HepG2 (cell line): ENCODE data around the gene SHISA7. TPM values are rescaled to one million over a fixed set of nuclear protein-coding genes. Genes with fewer than 3 reads are reported as not detected.

ENCODE experiments used
- ATAC-seq: fragments of 200-7000 bp; cut with Tn5 transposase; 3 replicates; pipeline ENCODE4 v1.9.1; 2020; ENCODE audit warnings: mild to moderate bottlenecking, moderate library complexity
- BruUV-seq: library from RNA; stranded (reverse); fragments of 400-500 nt; replicated peaks from 2 replicates; lab custom pipeline; 2021; lab: Mats Ljungman, UMichigan
- CTCF ChIA-PET: fragments of 300-600 bp; formaldehyde crosslinking; extraction: SDS; loops from one replicate; lab custom pipeline; 2021; ENCODE audit warnings: low total read pairs, inconsistent platforms, low intra/inter-chr PET ratio; lab: Yijun Ruan, JAX
- POLR2A ChIA-PET: fragments of 350-600 bp; sonication (Branson Sonifier 250); formaldehyde crosslinking; loops from one replicate; lab custom pipeline; 2020; ENCODE audit warnings: antibody characterized with exemption, inconsistent platforms; lab: Yijun Ruan, JAX
- DNase-seq: peaks from one replicate; pipeline ENCODE4 v3.0.0-alpha.2; 2015; ENCODE audit warnings: low spot score
- FAIRE-seq: peaks from 3 replicates; lab custom pipeline; 2011; peaks lifted over from hg19 to GRCh38; lab: Jason Lieb, UNC
- H2AFZ ChIP-seq: one replicate; pipeline ENCODE4 v1.6.1; 2011; ENCODE audit warnings: low read length, inconsistent platforms
- H3K27ac ChIP-seq: fragments of 300-600 bp; 3 replicates; pipeline ENCODE4 v1.8.0; 2011; ENCODE audit warnings: mixed run types, mild to moderate bottlenecking, mixed read lengths, low read length, inconsistent platforms; ENCODE audit not compliant: insufficient read depth; ENCODE audit errors: extremely low read length
- H3K27me3 ChIP-seq, 2 experiments: fragments of 200-600 bp in 1 of 2; 2 replicates in 1 of 2; 3 replicates in 1 of 2; pipeline versions ENCODE4 v1.6.0 to v1.8.0; 2011; ENCODE audit warnings: low read length in 2 of 2, mild to moderate bottlenecking in 2 of 2, moderate library complexity in 2 of 2, inconsistent platforms in 1 of 2; ENCODE audit not compliant: insufficient read depth in 2 of 2, control insufficient read depth in 1 of 2
- H3K36me3 ChIP-seq, 2 experiments: fragments of 200-600 bp in 1 of 2; replicated peaks in 1 of 2; 2 replicates in 1 of 2; 3 replicates in 1 of 2; pipeline versions ENCODE4 v1.5.1 to v1.8.0; 2011; ENCODE audit warnings: low read length in 2 of 2, inconsistent platforms in 1 of 2; ENCODE audit not compliant: insufficient read depth in 2 of 2, control insufficient read depth in 1 of 2
- H3K4me1 ChIP-seq: 2 replicates; pipeline ENCODE4 v1.5.1; 2012; ENCODE audit warnings: low read length, inconsistent platforms; ENCODE audit not compliant: insufficient read depth
- H3K4me2 ChIP-seq: 2 replicates; pipeline ENCODE4 v1.6.0; 2011; ENCODE audit warnings: low read depth, low read length, inconsistent platforms
- H3K4me3 ChIP-seq, 3 experiments: fragments of 200-600 bp in 1 of 3; sonication (generic), shearing (Covaris generic) in 1 of 3; replicated peaks in 1 of 3; 2 replicates each; pipeline ENCODE4 v1.5.1; 2011 to 2016; ENCODE audit warnings: low read length in 3 of 3, inconsistent platforms in 2 of 3, low read depth in 2 of 3, mild to moderate bottlenecking in 2 of 3, control low read depth in 1 of 3, mixed read lengths in 1 of 3; ENCODE audit not compliant: insufficient read depth in 1 of 3
- H3K79me2 ChIP-seq: one replicate; pipeline ENCODE4 v1.6.1; 2011; ENCODE audit warnings: low read length, inconsistent platforms; ENCODE audit not compliant: insufficient read depth
- H3K9ac ChIP-seq: 2 replicates; pipeline ENCODE4 v1.6.0; 2011; ENCODE audit warnings: mild to moderate bottlenecking, low read depth, low read length, inconsistent platforms; ENCODE audit not compliant: insufficient read depth
- H3K9me3 ChIP-seq: 2 replicates; pipeline ENCODE4 v1.5.1; 2012; ENCODE audit warnings: mild to moderate bottlenecking, low read length
- H4K20me1 ChIP-seq: 2 replicates; pipeline ENCODE4 v1.6.0; 2011; ENCODE audit warnings: inconsistent platforms, mild to moderate bottlenecking, low read length, moderate library complexity; ENCODE audit not compliant: insufficient read depth
- ARNT2 ChIP-seq: sonication (generic); formaldehyde crosslinking; IDR thresholded peaks from 2 replicates; pipeline ENCODE4 v1.8.0; 2022; ENCODE audit warnings: mild to moderate bottlenecking, low read depth, missing genetic modification reagents, moderate library complexity
- BORCS8-MEF2B ChIP-seq: sonication (generic); formaldehyde crosslinking; IDR thresholded peaks from 2 replicates; pipeline ENCODE4 v1.8.0; 2022; ENCODE audit warnings: mild to moderate bottlenecking, missing genetic modification reagents
- CERS6 ChIP-seq: sonication (generic); formaldehyde crosslinking; IDR thresholded peaks from 2 replicates; pipeline ENCODE4 v1.5.0; 2020; ENCODE audit warnings: missing genetic modification reagents
- ETV6 ChIP-seq: sonication (generic); formaldehyde crosslinking; conservative IDR thresholded peaks from 2 replicates; pipeline ENCODE4 v1.4.0; 2020; ENCODE audit warnings: missing genetic modification reagents
- FLYWCH1 ChIP-seq: sonication (generic); formaldehyde crosslinking; IDR thresholded peaks from 2 replicates; pipeline ENCODE4 v1.8.1; 2023; ENCODE audit warnings: mild to moderate bottlenecking, missing genetic modification reagents
- HDAC2 ChIP-seq: sonication (generic); formaldehyde crosslinking; IDR thresholded peaks from 2 replicates; pipeline ENCODE4 v1.4.0; 2020; ENCODE audit warnings: missing genetic modification reagents
- HNRNPLL ChIP-seq: fragments of 200-400 bp; formaldehyde crosslinking; IDR thresholded peaks from 2 replicates; pipeline ENCODE4 v1.6.1; 2017; ENCODE audit warnings: mild to moderate bottlenecking, low read depth, low read length; ENCODE audit not compliant: poor library complexity, severe bottlenecking
- KDM2A ChIP-seq: sonication (generic); formaldehyde crosslinking; IDR thresholded peaks from 2 replicates; pipeline ENCODE4 v1.4.0; 2020; ENCODE audit warnings: low read depth, missing genetic modification reagents, borderline replicate concordance
- MXD4 ChIP-seq: IDR thresholded peaks from 2 replicates; pipeline ENCODE4 v1.6.1; 2016; ENCODE audit warnings: mild to moderate bottlenecking, missing biosample characterization, missing genetic modification reagents
- NCOA2 ChIP-seq: sonication (generic); formaldehyde crosslinking; IDR thresholded peaks from 2 replicates; pipeline ENCODE4 v1.8.0; 2022; ENCODE audit warnings: inconsistent platforms
- NRL ChIP-seq: sonication (generic); formaldehyde crosslinking; IDR thresholded peaks from 2 replicates; pipeline ENCODE4 v1.5.0; 2020; ENCODE audit warnings: missing genetic modification reagents, mild to moderate bottlenecking, moderate library complexity, borderline replicate concordance
- SP140L ChIP-seq: sonication (generic); formaldehyde crosslinking; IDR thresholded peaks from 2 replicates; pipeline ENCODE4 v1.4.0; 2020; ENCODE audit warnings: missing genetic modification reagents, borderline replicate concordance
- ZMYM2 ChIP-seq: sonication (generic); formaldehyde crosslinking; IDR thresholded peaks from 2 replicates; pipeline ENCODE4 v1.8.0; 2022; ENCODE audit warnings: mild to moderate bottlenecking, missing genetic modification reagents
- ZNF468 ChIP-seq: sonication (generic); formaldehyde crosslinking; IDR thresholded peaks from 2 replicates; pipeline ENCODE4 v1.8.0; 2022; ENCODE audit warnings: mild to moderate bottlenecking, moderate library complexity, missing genetic modification reagents
- ZSCAN9 ChIP-seq: IDR thresholded peaks from 2 replicates; pipeline ENCODE4 v1.6.1; 2016; ENCODE audit warnings: borderline replicate concordance
- WGBS: methylation state at CpG from one replicate; pipeline ENCODE4 v1.1.6; 2017; ENCODE audit warnings: low lambda C conversion rate; 5-methylcytosine and 5-hydroxymethylcytosine counted together
- in situ Hi-C: cut with HindIII; loops from 2 replicates; pipeline ENCODE4 v1.10.0; 2017; ENCODE audit warnings: low pct_unique_long_range_greater_than_20kb; ENCODE audit not compliant: extremely low pct_ligation_motif_present
- intact Hi-C: fragments of 100-400 bp; cut with micrococcal nuclease; formaldehyde crosslinking; loops from one replicate; pipeline ENCODE4 v1.10.0; 2022; ENCODE audit not compliant: unreplicated experiment
- polyA plus RNA-seq, 8 experiments: library from polyadenylated mRNA; depleted of rRNA in 3 of 8; stranded (reverse) in 7 of 8; unstranded in 1 of 8; fragments of >200 nt; fragmentation: Illumina TruSeq in 4 of 8; extraction: Trizol in 4 of 8; gene quantifications; 2 replicates each; pipeline versions ENCODE4 v1.2.1 to v1.2.3, GENCODE V29; 2011 to 2016; ENCODE audit warnings: low read depth in 4 of 8, missing spikeins in 1 of 8, mixed read lengths in 1 of 8; ENCODE audit not compliant: insufficient read depth in 1 of 8
- total RNA-seq, 5 experiments: library from RNA; depleted of rRNA; stranded (reverse); fragments of >200 nt; fragmentation: Illumina TruSeq; extraction: Trizol; gene quantifications; 2 replicates each; pipeline ENCODE4 v1.2.3, GENCODE V29; 2016; ENCODE audit warnings: low read depth in 1 of 5
- TF ChIP-seq, protein P1 (sequence below): sonication (generic); formaldehyde crosslinking; IDR thresholded peaks from 2 replicates; pipeline ENCODE4 v1.4.0; 2020; ENCODE audit warnings: missing genetic modification reagents
- TF ChIP-seq, protein P2 (sequence below), 2 experiments: fragments of 450-650 bp in 1 of 2; sonication (generic) in 1 of 2; formaldehyde crosslinking; IDR thresholded peaks; 2 replicates each; pipeline versions ENCODE4 v1.5.0 to v1.8.0; 2020 to 2022; ENCODE audit warnings: mild to moderate bottlenecking in 1 of 2, missing genetic modification reagents in 1 of 2
- TF ChIP-seq, protein P3 (sequence below): sonication (generic); formaldehyde crosslinking; IDR thresholded peaks from 2 replicates; pipeline ENCODE4 v1.5.1; 2020; ENCODE audit warnings: mild to moderate bottlenecking, moderate library complexity, missing genetic modification reagents

SHISA7 gene
- total and polyA plus RNA-seq, 2 of the 13 experiments (the other 11 are each of a cell fraction or from before 2014, with no cell fraction given): not detected

GRCh38 chr19:55407800-55408532 is 35.1 kb downstream of the SHISA7 start:
- CTCF ChIA-PET: no interaction called here
- Histone ChIP-seq H2AFZ (no peak overlapping the region), H3K4me1 (peaks cover 26% of the 10 kb centered on the region), H4K20me1 (no peaks in the 10 kb centered on the region), H3K9me3 (no peaks in the 10 kb centered on the region), H3K4me3 (peak overlapping the region; percentile 82 to 88 (median 83); a peak in 5 of 6 replicates), H3K27me3 (peaks cover 0 to 5% of the 10 kb centered on the region in 2 experiments; a peak in 1 of 5 replicates), H3K9ac (peak overlapping the region; percentile 86), H3K27ac (peak overlapping the region; percentile 68), H3K36me3 (peaks cover 6 to 16% of the 10 kb centered on the region in 2 experiments; a peak in 4 of 5 replicates), H3K4me2 (peak overlapping the region; percentile 57), H3K79me2 (peaks cover 16% of the 10 kb centered on the region)
- DNase-seq (peak; percentile 83), ATAC-seq (peak; percentile 86), FAIRE-seq (peak; percentile 18)
- WGBS: 47% methylated on average over 58 of the region's 72 CpGs
- POLR2A ChIA-PET: interaction anchor here (0.5 to 2.9 kb wide), 41 partner anchors 10 to 291 kb away, joined by 3 to 62 read pairs (median 5); partner anchors contain the start of genes DNAAF3, HSPBP1, ISOC2 and KMT5C
- in situ Hi-C loops: loop anchor here (5.0 kb wide), 1 partner anchor 261 kb away; the partner anchor contains the start of gene TNNT1
- BruUV-seq: TSS peak; percentile 69
- intact Hi-C loops: no loop called here
- TF ChIP-seq KDM2A (peak; percentile 83), HNRNPLL (peak; percentile 69), ZSCAN9 (CRISPR knock-in tag) (peak; percentile 73; the same call in 1 of the 2 replicates), ETV6 (CRISPR knock-in tag) (0 out of 2 replicates have a peak, but pooled peaks have one; percentile 57), FLYWCH1 (peak; percentile 88; the same call in 1 of the 2 replicates), CERS6 (CRISPR knock-in tag) (no peak), NRL (CRISPR knock-in tag) (peak; percentile 67), ZNF468 (CRISPR knock-in tag) (peak; percentile 66; the same call in 1 of the 2 replicates), MXD4 (0 out of 2 replicates have a peak, but pooled peaks have one; percentile 8), NCOA2 (CRISPR knock-in tag) (0 out of 2 replicates have a peak, but pooled peaks have one; percentile 14), SP140L (CRISPR knock-in tag) (0 out of 2 replicates have a peak, but pooled peaks have one; percentile 24), BORCS8-MEF2B (CRISPR knock-in tag) (peak; percentile 69), HDAC2 (peak; percentile 37; the same call in 1 of the 2 replicates), ZMYM2 (CRISPR knock-in tag) (peak; percentile 84), ARNT2 (CRISPR knock-in tag) (peak; percentile 60)
- TF ChIP-seq, protein P1, sequence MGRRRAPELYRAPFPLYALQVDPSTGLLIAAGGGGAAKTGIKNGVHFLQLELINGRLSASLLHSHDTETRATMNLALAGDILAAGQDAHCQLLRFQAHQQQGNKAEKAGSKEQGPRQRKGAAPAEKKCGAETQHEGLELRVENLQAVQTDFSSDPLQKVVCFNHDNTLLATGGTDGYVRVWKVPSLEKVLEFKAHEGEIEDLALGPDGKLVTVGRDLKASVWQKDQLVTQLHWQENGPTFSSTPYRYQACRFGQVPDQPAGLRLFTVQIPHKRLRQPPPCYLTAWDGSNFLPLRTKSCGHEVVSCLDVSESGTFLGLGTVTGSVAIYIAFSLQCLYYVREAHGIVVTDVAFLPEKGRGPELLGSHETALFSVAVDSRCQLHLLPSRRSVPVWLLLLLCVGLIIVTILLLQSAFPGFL (CRISPR knock-in tag): no peak
- TF ChIP-seq, protein P2, sequence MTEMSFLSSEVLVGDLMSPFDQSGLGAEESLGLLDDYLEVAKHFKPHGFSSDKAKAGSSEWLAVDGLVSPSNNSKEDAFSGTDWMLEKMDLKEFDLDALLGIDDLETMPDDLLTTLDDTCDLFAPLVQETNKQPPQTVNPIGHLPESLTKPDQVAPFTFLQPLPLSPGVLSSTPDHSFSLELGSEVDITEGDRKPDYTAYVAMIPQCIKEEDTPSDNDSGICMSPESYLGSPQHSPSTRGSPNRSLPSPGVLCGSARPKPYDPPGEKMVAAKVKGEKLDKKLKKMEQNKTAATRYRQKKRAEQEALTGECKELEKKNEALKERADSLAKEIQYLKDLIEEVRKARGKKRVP (CRISPR knock-in tag; IDR thresholded peaks at IDR 0.05): peak in 1 of 2 experiments; percentile 76; a peak in 2 of 4 replicates
- TF ChIP-seq, protein P3, sequence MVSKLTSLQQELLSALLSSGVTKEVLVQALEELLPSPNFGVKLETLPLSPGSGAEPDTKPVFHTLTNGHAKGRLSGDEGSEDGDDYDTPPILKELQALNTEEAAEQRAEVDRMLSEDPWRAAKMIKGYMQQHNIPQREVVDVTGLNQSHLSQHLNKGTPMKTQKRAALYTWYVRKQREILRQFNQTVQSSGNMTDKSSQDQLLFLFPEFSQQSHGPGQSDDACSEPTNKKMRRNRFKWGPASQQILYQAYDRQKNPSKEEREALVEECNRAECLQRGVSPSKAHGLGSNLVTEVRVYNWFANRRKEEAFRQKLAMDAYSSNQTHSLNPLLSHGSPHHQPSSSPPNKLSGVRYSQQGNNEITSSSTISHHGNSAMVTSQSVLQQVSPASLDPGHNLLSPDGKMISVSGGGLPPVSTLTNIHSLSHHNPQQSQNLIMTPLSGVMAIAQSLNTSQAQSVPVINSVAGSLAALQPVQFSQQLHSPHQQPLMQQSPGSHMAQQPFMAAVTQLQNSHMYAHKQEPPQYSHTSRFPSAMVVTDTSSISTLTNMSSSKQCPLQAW (CRISPR knock-in tag): peak; percentile 63; the same call in 1 of the 2 replicates
